Measurements from ENCODE around the gene KRT10.

KRT10 gene

GRCh38 chr17:40833882-40834281 is 11.5 kb upstream of the KRT10 start:
- H3K4me3 ChIP-seq (ENCODE audit: low read depth, low read length) = no peak overlapping the region
- TF ChIP-seq CTCF (IDR thresholded peaks at IDR 0.05; ENCODE audit: low read depth, low read length) = no peak

GRCh38 chr17:40832840-40833239 is 10.4 kb upstream of the KRT10 start:
- no peak overlapping the region for H3K4me3 ChIP-seq (ENCODE audit: low read depth, low read length)
- TF ChIP-seq CTCF (IDR thresholded peaks at IDR 0.05; ENCODE audit: low read depth, low read length) = no peak

GRCh38 chr17:40830085-40830776 is 7.8 kb upstream of the KRT10 start:
- H3K4me3 ChIP-seq (ENCODE audit: low read depth, low read length) = no peak overlapping the region
- TF ChIP-seq CTCF (IDR thresholded peaks at IDR 0.05; ENCODE audit: low read depth, low read length) = no peak

- no peak overlapping the region for H3K4me3 ChIP-seq (ENCODE audit: low read depth, low read length)
- TF ChIP-seq CTCF (IDR thresholded peaks at IDR 0.05; ENCODE audit: low read depth, low read length) = no peak
Measured at GRCh38 chr17:40828454-40829044, 6.1 kb upstream of the KRT10 start.

- TF ChIP-seq CTCF (IDR thresholded peaks at IDR 0.05; ENCODE audit: low read depth, low read length) = no peak
- no peak overlapping the region for H3K4me3 ChIP-seq (ENCODE audit: low read depth, low read length)
Measured at GRCh38 chr17:40827746-40828453, 5.5 kb upstream of the KRT10 start.

- H3K4me3 ChIP-seq (ENCODE audit: low read depth, low read length) = no peak overlapping the region
- TF ChIP-seq CTCF (IDR thresholded peaks at IDR 0.05; ENCODE audit: low read depth, low read length) = no peak
Measured at GRCh38 chr17:40825599-40825998, 3.2 kb upstream of the KRT10 start.

All from WI38 (cell line).